GM12891 (cell line): ENCODE measurements around the gene FGF14.

Experiments
- DNase-seq: peaks from one replicate; pipeline ENCODE4 v3.0.0; 2011; ENCODE audit warnings: low spot score; ENCODE audit not compliant: insufficient read length
- FAIRE-seq: peaks from 2 replicates; lab custom pipeline; 2011; peaks lifted over from hg19 to GRCh38; lab: Jason Lieb, UNC
- PAX5 ChIP-seq: IDR thresholded peaks from 2 replicates; pipeline ENCODE4 v1.6.1; 2011; ENCODE audit warnings: low read length, moderate library complexity, mild to moderate bottlenecking; ENCODE audit not compliant: insufficient read depth, severe bottlenecking
- POLR2A ChIP-seq: IDR thresholded peaks from 2 replicates; pipeline ENCODE4 v1.6.1; 2011; ENCODE audit warnings: low read depth, low read length, control low read depth
- POLR2AphosphoS5 ChIP-seq: IDR thresholded peaks from 2 replicates; pipeline ENCODE4 v1.6.1; 2011; ENCODE audit warnings: low read depth, low read length, control low read depth
- POU2F2 ChIP-seq: IDR thresholded peaks from 2 replicates; pipeline ENCODE4 v1.6.1; 2011; ENCODE audit warnings: low read depth, mild to moderate bottlenecking, control low read depth, low read length, moderate library complexity
- SPI1 ChIP-seq: IDR thresholded peaks from 2 replicates; pipeline ENCODE4 v1.6.1; 2011; ENCODE audit warnings: low read depth, low read length, control low read depth
- TAF1 ChIP-seq: IDR thresholded peaks from 2 replicates; pipeline ENCODE4 v1.6.1; 2011; ENCODE audit warnings: low read depth, low read length, control low read depth

FGF14 gene

GRCh38 chr13:102244607-102245227, 157.1 kb downstream of the FGF14 start:
- DNase-seq (no peak), FAIRE-seq (no peak)
- TF ChIP-seq POLR2AphosphoS5 (no peak), SPI1 (no peak), POU2F2 (no peak), PAX5 (no peak), POLR2A (no peak), TAF1 (no peak)

GRCh38 chr13:102240110-102240509, 161.7 kb downstream of the FGF14 start:
- DNase-seq (no peak), FAIRE-seq (no peak)
- TF ChIP-seq TAF1 (no peak), POLR2A (no peak), POLR2AphosphoS5 (no peak), PAX5 (no peak), SPI1 (no peak), POU2F2 (no peak)

GRCh38 chr13:102237230-102237629, 164.6 kb downstream of the FGF14 start:
- DNase-seq = no peak
- FAIRE-seq = no peak
- TF ChIP-seq SPI1 (no peak), POLR2A (no peak), TAF1 (no peak), POU2F2 (no peak), POLR2AphosphoS5 (no peak), PAX5 (no peak)

- no peak for FAIRE-seq
- TF ChIP-seq POLR2A = no peak
- TF ChIP-seq TAF1 = no peak
- TF ChIP-seq POU2F2 = no peak
- no peak for TF ChIP-seq PAX5
- TF ChIP-seq POLR2AphosphoS5 = no peak
- no peak for TF ChIP-seq SPI1
Observed at GRCh38 chr13:102236830-102237229, 165.0 kb downstream of the FGF14 start.

GRCh38 chr13:102236341-102236740, 165.5 kb downstream of the FGF14 start:
- DNase-seq = no peak
- FAIRE-seq = no peak
- TF ChIP-seq POU2F2 (no peak), POLR2A (no peak), POLR2AphosphoS5 (no peak), PAX5 (no peak), TAF1 (no peak), SPI1 (no peak)

More at GRCh38 chr13:102236830-102237229, 165.0 kb downstream of the FGF14 start:
- no peak for DNase-seq

GRCh38 chr13:102235689-102236088, 166.2 kb downstream of the FGF14 start:
- DNase-seq = no peak
- no peak for FAIRE-seq
- TF ChIP-seq PAX5 (no peak), POLR2AphosphoS5 (no peak), POLR2A (no peak), POU2F2 (no peak), SPI1 (no peak), TAF1 (no peak)

GRCh38 chr13:102234618-102235017, 167.2 kb downstream of the FGF14 start:
- TF ChIP-seq POU2F2 (no peak), POLR2A (no peak), POLR2AphosphoS5 (no peak), SPI1 (no peak), TAF1 (no peak), PAX5 (no peak)
- DNase-seq (no peak), FAIRE-seq (no peak)

GRCh38 chr13:102233566-102234208, 168.2 kb downstream of the FGF14 start:
- no peak for FAIRE-seq
- DNase-seq = no peak

GRCh38 chr13:102231479-102231878, 170.4 kb downstream of the FGF14 start:
- DNase-seq (no peak), FAIRE-seq (no peak)
- TF ChIP-seq TAF1 (no peak), SPI1 (no peak), POLR2A (no peak), POU2F2 (no peak), POLR2AphosphoS5 (no peak)

More at GRCh38 chr13:102233566-102234208, 168.2 kb downstream of the FGF14 start:
- TF ChIP-seq POLR2AphosphoS5 = no peak
- no peak for TF ChIP-seq SPI1
- no peak for TF ChIP-seq POLR2A
- TF ChIP-seq POU2F2 = no peak
- TF ChIP-seq TAF1 = no peak
- no peak for TF ChIP-seq PAX5

GRCh38 chr13:102227741-102228140, 174.1 kb downstream of the FGF14 start:
- no peak for TF ChIP-seq SPI1
- no peak for FAIRE-seq
- no peak for DNase-seq
